Activated CD4-positive, alpha-beta T cell treated with anti-CD3 and anti-CD28 coated beads for 36 hours (primary cell): ENCODE data around the gene GIGYF2. TPM values are rescaled to one million over a fixed set of nuclear protein-coding genes. Genes with fewer than 3 reads are reported as not detected.

Experiments
- ATAC-seq: fragments of 200-7000 bp; cut with Tn5 transposase; one replicate; pipeline ENCODE4 v1.10.0; 2021; ENCODE audit warnings: mild to moderate bottlenecking, moderate library complexity
- CTCF ChIA-PET: fragments of 350-600 bp; sonication (Branson Sonifier 250); formaldehyde crosslinking; loops from one replicate; lab custom pipeline; 2021; ENCODE audit warnings: antibody characterized with exemption; lab: Charles Lee
- POLR2A ChIA-PET: fragments of 350-600 bp; sonication (Branson Sonifier 250); formaldehyde crosslinking; loops from one replicate; lab custom pipeline; 2021; ENCODE audit warnings: antibody characterized with exemption, inconsistent platforms; lab: Charles Lee
- DNase-seq: peaks from one replicate; pipeline ENCODE4 v3.0.0-alpha.2; 2020
- H3K27ac Mint-ChIP-seq: one replicate; pipeline ENCODE4 v1.8.0; 2021; ENCODE audit warnings: mixed read lengths
- H3K27me3 Mint-ChIP-seq: one replicate; pipeline ENCODE4 v1.8.0; 2021; ENCODE audit warnings: mixed read lengths
- H3K36me3 Mint-ChIP-seq: one replicate; pipeline ENCODE4 v1.8.0; 2021; ENCODE audit warnings: low read depth, mixed read lengths
- H3K4me1 Mint-ChIP-seq: one replicate; pipeline ENCODE4 v1.8.0; 2021; ENCODE audit warnings: mixed read lengths
- H3K4me3 Mint-ChIP-seq: one replicate; pipeline ENCODE4 v1.8.0; 2021; ENCODE audit warnings: mild to moderate bottlenecking, moderate library complexity, mixed read lengths
- H3K9me3 Mint-ChIP-seq: one replicate; pipeline ENCODE4 v1.8.0; 2021; ENCODE audit warnings: low read depth, mixed read lengths
- intact Hi-C, 2 experiments: fragments of 100-400 bp; cut with DNase I in 1 of 2; cut with micrococcal nuclease in 1 of 2; formaldehyde crosslinking; loops; one replicate each; pipeline versions ENCODE4 v1.14.2 to v1.15.1; 2022 to 2024; cut with DNase I, micrococcal nuclease
- total RNA-seq, 2 experiments: library from RNA; stranded (reverse); gene quantifications; one replicate each; pipeline ENCODE4 v1.2.3, GENCODE V29; 2021

Gene GIGYF2
- total RNA-seq, 2 experiments from 2014 or later, result 51.1 to 51.9 TPM

DNA sequence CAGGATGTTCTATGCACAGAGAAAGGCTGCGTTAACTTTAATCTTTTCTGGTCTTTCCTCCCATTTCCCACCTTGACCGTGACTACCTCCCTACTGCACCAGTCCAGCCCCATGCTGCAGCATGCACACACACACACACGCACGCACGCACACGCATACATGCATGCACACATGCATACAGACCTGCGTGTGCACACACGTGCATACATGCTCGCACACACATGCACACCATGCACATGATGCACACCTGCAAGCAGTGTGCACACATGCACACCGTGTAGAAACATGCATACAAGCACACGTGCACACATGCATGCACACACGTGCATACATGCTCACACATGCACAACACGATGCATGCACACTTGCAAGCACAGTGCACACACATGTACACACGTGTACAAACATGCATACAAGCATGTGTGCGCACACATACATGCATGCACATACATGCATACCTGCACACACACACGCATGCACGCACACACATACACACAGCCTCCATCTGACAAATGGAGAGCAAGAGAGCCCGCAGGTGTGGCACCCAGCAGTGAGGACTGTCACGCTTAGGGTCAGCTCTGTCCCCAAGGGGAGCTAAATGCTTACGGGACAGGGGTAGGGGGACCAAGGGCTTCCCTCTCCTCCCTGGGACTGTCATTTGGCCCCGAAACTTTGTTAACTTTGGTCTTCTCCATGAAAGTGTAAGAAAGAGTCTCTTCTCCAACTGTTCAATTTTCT, 191.1 kb downstream of the GIGYF2 start:
- ChIA-PET POLR2A (no interaction called here), CTCF (interaction anchor here (0.5 kb wide), 1 partner anchor 44 kb away, joined by 3 read pairs; no protein-coding TSS in a partner anchor)
- no peak overlapping the region for H3K4me3 Mint-ChIP-seq
- no peaks in the 10 kb centered on the region for H3K4me1 Mint-ChIP-seq
- no peaks in the 10 kb centered on the region for H3K9me3 Mint-ChIP-seq
- DNase-seq (no peak), ATAC-seq (no peak)
- H3K27ac Mint-ChIP-seq, result no peak overlapping the region
- intact Hi-C loops, result no loop called here
- peaks cover 11% of the 10 kb centered on the region for H3K27me3 Mint-ChIP-seq
- H3K36me3 Mint-ChIP-seq, result no peaks in the 10 kb centered on the region

DNA sequence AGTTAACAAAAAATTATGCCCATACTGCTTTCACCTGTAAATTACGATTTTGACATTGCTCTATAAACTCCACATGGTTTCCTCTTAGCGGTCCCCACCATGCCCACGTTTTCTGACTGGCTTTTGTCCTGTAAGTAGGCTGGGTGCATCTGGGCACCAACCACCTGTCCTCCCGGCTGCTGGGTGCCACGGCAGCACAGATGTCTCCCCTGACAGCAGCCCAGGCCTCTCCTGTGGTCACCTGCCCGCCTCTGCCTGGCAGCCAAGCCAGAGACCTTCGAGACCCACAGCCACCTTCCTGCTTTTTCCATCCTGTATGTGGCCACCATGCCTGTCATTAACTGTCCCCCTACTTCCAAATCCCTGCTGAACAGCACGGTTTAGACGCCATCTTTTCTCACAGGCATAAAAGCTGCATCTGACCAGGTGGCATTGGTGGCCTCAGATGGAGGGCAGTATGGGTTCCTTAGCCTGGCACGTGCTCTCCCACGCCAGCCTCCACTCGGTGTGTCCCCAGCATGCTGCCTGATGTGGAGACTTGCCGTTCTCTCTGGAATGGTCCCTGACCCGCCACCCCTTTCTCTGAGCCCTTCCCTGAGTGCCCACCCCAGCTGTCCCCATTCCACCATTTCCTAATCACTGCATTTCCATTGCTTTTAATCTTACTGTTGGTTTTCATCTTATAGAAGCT, 191.9 kb downstream of the GIGYF2 start:
- H3K4me3 Mint-ChIP-seq, result no peak overlapping the region
- CTCF ChIA-PET, result interaction anchor here (0.5 to 0.6 kb wide), 2 partner anchors 43 to 182 kb away, joined by 3 read pairs; no protein-coding TSS in a partner anchor
- intact Hi-C loops, result no loop called here

GRCh38 chr2:232889876-232890401, 192.8 kb downstream of the GIGYF2 start:
- Mint-ChIP-seq H3K4me3 (no peak overlapping the region), H3K4me1 (no peaks in the 10 kb centered on the region), H3K9me3 (no peaks in the 10 kb centered on the region), H3K36me3 (no peaks in the 10 kb centered on the region), H3K27me3 (peaks cover 11% of the 10 kb centered on the region), H3K27ac (no peak overlapping the region)
- DNase-seq (no peak), ATAC-seq (no peak)
- ChIA-PET POLR2A (no interaction called here), CTCF (interaction anchor here (0.6 kb wide), 1 partner anchor 183 kb away, joined by 3 read pairs; no protein-coding TSS in a partner anchor)
- intact Hi-C loops, result no loop called here

More for the DNA sequence above, 191.9 kb downstream of the GIGYF2 start:
- no peak for ATAC-seq
- H3K27me3 Mint-ChIP-seq, result peaks cover 11% of the 10 kb centered on the region
- H3K4me1 Mint-ChIP-seq, result no peaks in the 10 kb centered on the region
- DNase-seq, result no peak
- POLR2A ChIA-PET, result interaction anchor here (0.5 kb wide), 1 partner anchor 395 kb away, joined by 3 read pairs; no protein-coding TSS in a partner anchor
- H3K27ac Mint-ChIP-seq, result no peak overlapping the region
- H3K9me3 Mint-ChIP-seq, result no peaks in the 10 kb centered on the region
- no peaks in the 10 kb centered on the region for H3K36me3 Mint-ChIP-seq

DNA sequence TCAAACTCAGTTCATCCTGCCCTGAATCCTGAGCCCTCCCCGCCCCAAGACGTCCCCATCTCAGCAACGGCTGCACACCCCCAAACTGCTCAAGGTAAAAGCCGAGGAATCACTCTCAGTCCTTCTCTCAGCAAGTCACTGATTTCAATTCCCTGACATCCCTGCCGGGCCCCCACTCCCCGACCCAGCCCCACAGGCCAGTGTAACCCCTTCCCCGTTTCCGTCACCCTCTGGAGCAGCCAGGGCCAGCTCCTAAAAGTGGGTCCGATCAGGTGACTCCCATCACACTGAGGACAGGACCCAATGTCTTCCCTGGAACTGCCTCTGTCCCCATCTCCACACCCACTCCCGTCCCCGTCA, 193.4 kb downstream of the GIGYF2 start:
- no peak for ATAC-seq
- intact Hi-C loops, result no loop called here
- ChIA-PET CTCF (no interaction called here), POLR2A (no interaction called here)
- H3K36me3 Mint-ChIP-seq, result no peaks in the 10 kb centered on the region
- peaks cover 11% of the 10 kb centered on the region for H3K27me3 Mint-ChIP-seq
- no peaks in the 10 kb centered on the region for H3K4me1 Mint-ChIP-seq
- H3K9me3 Mint-ChIP-seq, result no peaks in the 10 kb centered on the region
- no peak for DNase-seq
- H3K4me3 Mint-ChIP-seq, result no peak overlapping the region
- no peak overlapping the region for H3K27ac Mint-ChIP-seq

DNA sequence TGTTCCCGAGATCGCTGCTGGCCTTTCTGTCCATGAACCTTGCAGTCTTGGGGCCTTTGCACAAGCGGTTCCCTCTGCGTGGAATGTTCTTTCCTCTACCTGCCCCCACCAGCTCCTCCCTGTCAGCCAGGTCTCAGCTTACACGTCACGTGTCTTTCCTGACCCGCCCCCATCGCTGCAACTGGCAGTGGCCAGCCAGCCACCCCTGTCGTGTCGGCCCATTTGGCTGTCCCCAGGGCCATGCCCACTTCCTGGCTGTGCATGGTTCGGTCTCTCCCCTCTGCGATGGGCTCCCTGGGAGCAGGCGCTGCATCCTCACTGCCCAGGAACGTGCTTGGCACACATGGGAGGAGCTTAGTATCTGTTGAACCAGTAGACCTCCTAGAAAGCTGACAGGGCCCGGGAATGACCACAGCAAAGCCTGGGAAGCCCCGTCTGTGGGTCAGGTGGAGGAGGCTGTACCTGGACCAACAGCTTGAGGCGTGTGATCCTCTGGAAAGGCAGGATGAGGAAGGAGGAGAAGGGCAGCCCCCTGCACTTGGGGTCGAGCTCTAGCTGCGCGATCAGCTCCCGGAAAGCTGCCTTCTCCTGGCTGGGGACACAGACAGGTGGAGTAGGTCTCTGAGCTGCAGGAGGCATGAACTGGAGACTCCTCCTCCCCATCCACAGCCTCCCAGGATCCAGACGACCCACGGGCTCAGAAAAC, 193.9 kb downstream of the GIGYF2 start:
- Mint-ChIP-seq H3K4me3 (no peak overlapping the region), H3K4me1 (peaks cover 2% of the 10 kb centered on the region), H3K9me3 (no peaks in the 10 kb centered on the region), H3K27me3 (peaks cover 11% of the 10 kb centered on the region), H3K36me3 (no peaks in the 10 kb centered on the region), H3K27ac (no peak overlapping the region)
- ATAC-seq (no peak), DNase-seq (no peak)
- POLR2A ChIA-PET, result no interaction called here
- CTCF ChIA-PET, result no interaction called here
- intact Hi-C loops, result no loop called here

GRCh38 chr2:232891621-232892071, 194.5 kb downstream of the GIGYF2 start:
- CTCF ChIA-PET, result no interaction called here

DNA sequence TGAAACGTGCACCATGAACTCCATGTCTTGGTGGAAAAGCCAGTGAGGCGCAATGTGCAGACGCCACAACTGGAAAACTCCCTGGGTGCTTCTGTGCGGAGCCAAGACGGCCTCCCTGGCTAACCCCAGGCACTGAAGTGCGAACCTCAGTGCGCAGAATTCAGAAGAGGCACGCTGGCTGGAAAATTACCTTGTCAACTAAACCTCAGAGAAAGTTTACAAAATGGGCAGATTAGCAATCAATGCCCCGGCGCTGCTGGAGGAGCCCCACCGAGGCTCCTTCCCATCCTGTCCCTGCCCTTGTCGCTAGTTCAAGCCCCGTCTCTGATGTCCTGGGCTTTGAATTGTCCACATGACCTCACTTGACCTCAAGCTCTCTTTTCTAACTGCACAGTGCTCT, 195.1 kb downstream of the GIGYF2 start:
- DNase-seq (no peak), ATAC-seq (no peak)
- no peaks in the 10 kb centered on the region for H3K9me3 Mint-ChIP-seq
- peaks cover 11% of the 10 kb centered on the region for H3K27me3 Mint-ChIP-seq
- CTCF ChIA-PET, result no interaction called here
- POLR2A ChIA-PET, result no interaction called here
- intact Hi-C loops, result no loop called here
- H3K27ac Mint-ChIP-seq, result no peak overlapping the region
- no peak overlapping the region for H3K4me3 Mint-ChIP-seq
- peaks cover 5% of the 10 kb centered on the region for H3K4me1 Mint-ChIP-seq
- H3K36me3 Mint-ChIP-seq, result no peaks in the 10 kb centered on the region

More at GRCh38 chr2:232891621-232892071, 194.5 kb downstream of the GIGYF2 start:
- Mint-ChIP-seq H3K9me3 (no peaks in the 10 kb centered on the region), H3K4me1 (peaks cover 5% of the 10 kb centered on the region), H3K27me3 (peaks cover 11% of the 10 kb centered on the region), H3K4me3 (no peak overlapping the region), H3K27ac (no peak overlapping the region), H3K36me3 (no peaks in the 10 kb centered on the region)
- DNase-seq, result no peak
- intact Hi-C loops, result no loop called here
- ATAC-seq, result no peak
- POLR2A ChIA-PET, result no interaction called here

- DNase-seq, result no peak
- Mint-ChIP-seq H3K9me3 (no peaks in the 10 kb centered on the region), H3K36me3 (no peaks in the 10 kb centered on the region), H3K4me1 (peaks cover 5% of the 10 kb centered on the region), H3K4me3 (no peak overlapping the region), H3K27ac (no peak overlapping the region), H3K27me3 (peaks cover 11% of the 10 kb centered on the region)
- intact Hi-C loops, result no loop called here
- no peak for ATAC-seq
- ChIA-PET POLR2A (no interaction called here), CTCF (no interaction called here)
Measured at GRCh38 chr2:232892843-232893242, 195.7 kb downstream of the GIGYF2 start.

DNA sequence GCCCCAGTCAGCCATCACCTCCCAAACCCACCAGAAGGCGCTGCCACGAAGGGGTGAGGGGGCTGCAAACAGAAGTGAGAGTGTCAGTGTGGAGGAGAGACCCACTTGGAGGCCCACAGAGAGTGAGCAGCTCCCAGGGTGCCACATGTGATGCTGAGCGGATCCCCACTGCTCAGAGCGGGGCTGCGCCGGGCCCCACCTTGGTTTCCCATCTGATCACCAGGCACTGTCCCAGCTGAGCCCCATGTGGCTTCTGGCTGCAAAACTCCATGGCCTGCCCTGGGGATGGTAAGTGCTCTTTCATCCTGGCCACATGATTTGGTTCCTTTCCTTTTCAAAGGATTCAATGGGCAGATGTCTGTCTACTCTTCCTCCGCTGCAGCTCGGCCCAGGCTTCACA, 196.7 kb downstream of the GIGYF2 start:
- H3K9me3 Mint-ChIP-seq, result no peaks in the 10 kb centered on the region
- H3K27me3 Mint-ChIP-seq, result peaks cover 11% of the 10 kb centered on the region
- ATAC-seq, result no peak
- CTCF ChIA-PET, result no interaction called here
- H3K4me3 Mint-ChIP-seq, result no peak overlapping the region
- H3K36me3 Mint-ChIP-seq, result no peaks in the 10 kb centered on the region
- intact Hi-C loops, result no loop called here
- no peak for DNase-seq
- POLR2A ChIA-PET, result no interaction called here
- H3K4me1 Mint-ChIP-seq, result peaks cover 5% of the 10 kb centered on the region
- no peak overlapping the region for H3K27ac Mint-ChIP-seq

GRCh38 chr2:232894251-232894650, 197.1 kb downstream of the GIGYF2 start:
- intact Hi-C loops, result no loop called here
- Mint-ChIP-seq H3K4me3 (no peak overlapping the region), H3K27me3 (peaks cover 11% of the 10 kb centered on the region), H3K27ac (no peak overlapping the region), H3K36me3 (no peaks in the 10 kb centered on the region), H3K4me1 (peaks cover 5% of the 10 kb centered on the region), H3K9me3 (no peaks in the 10 kb centered on the region)
- ChIA-PET POLR2A (no interaction called here), CTCF (no interaction called here)
- DNase-seq, result no peak
- no peak for ATAC-seq

GRCh38 chr2:232894746-232895145, 197.6 kb downstream of the GIGYF2 start:
- Mint-ChIP-seq H3K36me3 (no peaks in the 10 kb centered on the region), H3K9me3 (no peaks in the 10 kb centered on the region), H3K4me3 (no peak overlapping the region), H3K27me3 (peaks cover 11% of the 10 kb centered on the region), H3K27ac (no peak overlapping the region), H3K4me1 (peaks cover 5% of the 10 kb centered on the region)
- ATAC-seq (no peak), DNase-seq (no peak)
- ChIA-PET POLR2A (interaction anchor here (0.7 kb wide), 1 partner anchor 1308 kb away, joined by 3 read pairs; no protein-coding TSS in a partner anchor), CTCF (no interaction called here)
- intact Hi-C loops, result no loop called here
